HCT116 (cell line): ENCODE results near the gene DIPK1A. TPM values are rescaled to one million over a fixed set of nuclear protein-coding genes. Genes with fewer than 3 reads are reported as not detected.

Experiments
- ATAC-seq: fragments of 200-7000 bp; cut with Tn5 transposase; 2 replicates; pipeline ENCODE4 v1.9.1; 2020; ENCODE audit warnings: mild to moderate bottlenecking, moderate library complexity
- BruUV-seq: library from RNA; stranded (reverse); fragments of 400-500 nt; replicated peaks from 2 replicates; lab custom pipeline; 2021; lab: Mats Ljungman, UMichigan
- CTCF ChIA-PET: fragments of 300-600 bp; sonication (Branson Sonifier 250); formaldehyde crosslinking; loops from one replicate; lab custom pipeline; 2021; ENCODE audit warnings: antibody characterized with exemption; lab: Charles Lee
- POLR2A ChIA-PET: fragments of 300-600, 350-600 bp; sonication (Branson Sonifier 250); formaldehyde crosslinking; loops from one replicate; lab custom pipeline; 2021; ENCODE audit warnings: antibody characterized with exemption; lab: Charles Lee
- RAD21 ChIA-PET, 2 experiments: fragments of 300-600 bp; sonication (Branson Sonifier 250); formaldehyde crosslinking; loops; one replicate each; lab custom pipeline; 2023; ENCODE audit warnings: low total read pairs in 2 of 2; ENCODE audit not compliant: uncharacterized antibody in 2 of 2, unreplicated experiment in 2 of 2, low non-redundant PET in 1 of 2; lab: Charles Lee
- DNase-seq: peaks from one replicate; pipeline ENCODE4 v3.0.0-alpha.2; 2010; ENCODE audit warnings: low read depth, low spot score
- H2AFZ ChIP-seq: fragments of 200-600 bp; shearing (Covaris generic), sonication (generic); 2 replicates; pipeline ENCODE4 v1.6.1; 2017; ENCODE audit warnings: low read depth, mixed run types, mixed read lengths, antibody characterized with exemption, low read length; ENCODE audit not compliant: poor library complexity, severe bottlenecking
- H3K27ac ChIP-seq: 2 replicates; pipeline ENCODE4 v1.5.1; 2012; ENCODE audit warnings: low read depth, low read length
- H3K27me3 ChIP-seq: fragments of 200-600 bp; sonication (generic); 2 replicates; pipeline ENCODE4 v1.6.1; 2016; ENCODE audit warnings: mixed run types, low read length, mixed read lengths; ENCODE audit not compliant: insufficient read depth
- H3K36me3 ChIP-seq, 2 experiments: fragments of 200-500 bp in 1 of 2; fragments of 200-600 bp in 1 of 2; sonication (Bioruptor generic) in 1 of 2; sonication (generic) in 1 of 2; 2 replicates each; pipeline versions ENCODE4 v1.5.1 to v1.6.1; 2014 to 2016; ENCODE audit warnings: low read length in 2 of 2, inconsistent platforms in 1 of 2, mixed read lengths in 1 of 2, mixed run types in 1 of 2; ENCODE audit not compliant: insufficient read depth in 2 of 2, control insufficient read depth in 1 of 2
- H3K4me1 ChIP-seq, 2 experiments: fragments of 200-600 bp in 1 of 2; sonication (generic) in 1 of 2; 2 replicates each; pipeline versions ENCODE4 v1.5.1 to v1.6.1; 2012 to 2017; ENCODE audit warnings: low read length in 2 of 2, inconsistent platforms in 1 of 2, mild to moderate bottlenecking in 1 of 2, mixed read lengths in 1 of 2, mixed run types in 1 of 2, moderate library complexity in 1 of 2; ENCODE audit not compliant: insufficient read depth in 2 of 2, control insufficient read depth in 1 of 2
- H3K4me2 ChIP-seq: fragments of 200-600 bp; sonication (generic); 2 replicates; pipeline ENCODE4 v1.6.1; 2017; ENCODE audit warnings: mixed run types, low read length, mixed read lengths
- H3K4me3 ChIP-seq, 2 experiments: fragments of 200-600 bp in 1 of 2; sonication (generic) in 1 of 2; replicated peaks in 1 of 2; 2 replicates each; pipeline ENCODE4 v1.5.1; 2011 to 2016; ENCODE audit warnings: low read length in 2 of 2, control low read depth in 1 of 2, low read depth in 1 of 2, mild to moderate bottlenecking in 1 of 2, mixed read lengths in 1 of 2, mixed run types in 1 of 2
- H3K79me2 ChIP-seq: fragments of 200-600 bp; sonication (generic); 2 replicates; pipeline ENCODE4 v1.6.1; 2017; ENCODE audit warnings: mild to moderate bottlenecking, mixed run types, low read length, moderate library complexity, mixed read lengths; ENCODE audit not compliant: insufficient read depth
- H3K9ac ChIP-seq: fragments of 200-600 bp; sonication (generic); 2 replicates; pipeline ENCODE4 v1.6.1; 2016; ENCODE audit warnings: low read length, mixed read lengths
- H3K9me2 ChIP-seq: fragments of 200-600 bp; sonication (generic), shearing (Covaris generic); 2 replicates; pipeline ENCODE4 v1.6.1; 2017; ENCODE audit warnings: mixed run types, mild to moderate bottlenecking, moderate library complexity; ENCODE audit not compliant: insufficient read depth
- H3K9me3 ChIP-seq, 2 experiments: fragments of 200-500 bp in 1 of 2; fragments of 200-600 bp in 1 of 2; sonication (Bioruptor generic) in 1 of 2; sonication (generic) in 1 of 2; 2 replicates each; pipeline ENCODE4 v1.6.1; 2014 to 2017; ENCODE audit warnings: low read length in 2 of 2, mixed read lengths in 2 of 2, inconsistent platforms in 1 of 2, low read depth in 1 of 2, mild to moderate bottlenecking in 1 of 2, mixed run types in 1 of 2, moderate library complexity in 1 of 2; ENCODE audit not compliant: control insufficient read depth in 1 of 2, insufficient read depth in 1 of 2
- H4K20me1 ChIP-seq: fragments of 200-600 bp; sonication (generic), shearing (Covaris generic); 2 replicates; pipeline ENCODE4 v1.6.1; 2017; ENCODE audit warnings: mixed run types, mild to moderate bottlenecking, moderate library complexity; ENCODE audit not compliant: insufficient read depth
- CBX3 ChIP-seq: IDR thresholded peaks from 2 replicates; pipeline ENCODE4 v1.6.1; 2012; ENCODE audit warnings: low read depth
- POLR2A ChIP-seq: IDR thresholded peaks from 2 replicates; pipeline ENCODE4 v1.7.0; 2011; ENCODE audit warnings: borderline replicate concordance; ENCODE audit not compliant: insufficient read depth, insufficient read length; ENCODE audit errors: extremely low read depth
- POLR2AphosphoS5 ChIP-seq: IDR thresholded peaks from 2 replicates; pipeline ENCODE4 v1.6.1; 2011; ENCODE audit warnings: mild to moderate bottlenecking, low read depth, low read length, moderate library complexity
- intact Hi-C: fragments of 100-400 bp; cut with micrococcal nuclease; formaldehyde crosslinking; loops from 2 replicates; pipeline ENCODE4 v1.10.0; 2022
- total RNA-seq: library from RNA; stranded (reverse); gene quantifications from one replicate; pipeline ENCODE4 v1.2.1, GENCODE V29; 2021; ENCODE audit not compliant: unreplicated experiment
- TF ChIP-seq, protein P1 (sequence below): IDR thresholded peaks from 2 replicates; pipeline ENCODE4 v1.6.1; 2012

Gene DIPK1A
- total RNA-seq, 1 experiment from 2014 or later: 4.3 TPM

- H3K9me2 ChIP-seq: no peaks in the 10 kb centered on the region
- intact Hi-C loops: no loop called here
- peaks cover 74 to 88% of the 10 kb centered on the region in 2 experiments for H3K36me3 ChIP-seq
- ChIA-PET RAD21 (no interaction called here), POLR2A (no interaction called here), CTCF (no interaction called here)
- H3K9ac ChIP-seq: no peak overlapping the region
- H3K9me3 ChIP-seq: no peaks in the 10 kb centered on the region
- H3K4me1 ChIP-seq: no peaks in the 10 kb centered on the region
- H4K20me1 ChIP-seq: peaks cover 86% of the 10 kb centered on the region
- ATAC-seq: no peak
- no peak overlapping the region for H2AFZ ChIP-seq
- peaks cover 70% of the 10 kb centered on the region for H3K79me2 ChIP-seq
- no TSS peak for BruUV-seq
- DNase-seq: no peak
- no peak overlapping the region for H3K27ac ChIP-seq
- no peak overlapping the region for H3K4me2 ChIP-seq
- no peaks in the 10 kb centered on the region for H3K27me3 ChIP-seq
- TF ChIP-seq, protein P1, sequence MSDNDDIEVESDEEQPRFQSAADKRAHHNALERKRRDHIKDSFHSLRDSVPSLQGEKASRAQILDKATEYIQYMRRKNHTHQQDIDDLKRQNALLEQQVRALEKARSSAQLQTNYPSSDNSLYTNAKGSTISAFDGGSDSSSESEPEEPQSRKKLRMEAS: no peak
- TF ChIP-seq POLR2AphosphoS5: no peak
- no peak for TF ChIP-seq POLR2A
- H3K4me3 ChIP-seq: no peak overlapping the region
Observed at GRCh38 chr1:92839442-92839841, 121.8 kb downstream of the DIPK1A start.

- no peak overlapping the region for H3K4me3 ChIP-seq
- ChIA-PET CTCF (no interaction called here), RAD21 (no interaction called here), POLR2A (interaction anchor here (0.7 kb wide), 1 partner anchor 742 kb away, joined by 3 read pairs; no protein-coding TSS in a partner anchor)
- H3K4me2 ChIP-seq: no peak overlapping the region
- H3K4me1 ChIP-seq: peaks cover 0 to 6% of the 10 kb centered on the region in 2 experiments; a peak in 3 of 4 replicates
- no peak overlapping the region for H2AFZ ChIP-seq
- peaks cover 95% of the 10 kb centered on the region for H4K20me1 ChIP-seq
- no peaks in the 10 kb centered on the region for H3K27me3 ChIP-seq
- peaks cover 79% of the 10 kb centered on the region for H3K79me2 ChIP-seq
- no peak overlapping the region for H3K27ac ChIP-seq
- H3K9me2 ChIP-seq: no peaks in the 10 kb centered on the region
- intact Hi-C loops: no loop called here
- no peaks in the 10 kb centered on the region for H3K9me3 ChIP-seq
- TF ChIP-seq CBX3 (no peak), POLR2A (no peak)
- BruUV-seq: no TSS peak
- no peak for ATAC-seq
- H3K9ac ChIP-seq: no peak overlapping the region
- peaks cover 84 to 92% of the 10 kb centered on the region in 2 experiments for H3K36me3 ChIP-seq
- DNase-seq: no peak
Observed at GRCh38 chr1:92838519-92838918, 122.7 kb downstream of the DIPK1A start.
